ENCODE results near the gene SAPCD2.
"Not testable (repeated sequence)": the region's sequence is repeated elsewhere in the genome, so short reads cannot be mapped to it uniquely, and the experiment has no call there.

The SAPCD2 gene

GRCh38 chr9:137034039-137034708 is 36.2 kb downstream of the SAPCD2 start:
- in situ Hi-C loops (cut with MboI; ENCODE audit: low sequenced_read_pairs): no loop called here

GRCh38 chr9:137033481-137033880 is 36.9 kb downstream of the SAPCD2 start:
- in situ Hi-C loops (cut with MboI; ENCODE audit: low sequenced_read_pairs): not testable (repeated sequence)

- in situ Hi-C loops (cut with MboI; ENCODE audit: low sequenced_read_pairs): no loop called here
Measured at GRCh38 chr9:137032858-137033257, 37.5 kb downstream of the SAPCD2 start.

DNA sequence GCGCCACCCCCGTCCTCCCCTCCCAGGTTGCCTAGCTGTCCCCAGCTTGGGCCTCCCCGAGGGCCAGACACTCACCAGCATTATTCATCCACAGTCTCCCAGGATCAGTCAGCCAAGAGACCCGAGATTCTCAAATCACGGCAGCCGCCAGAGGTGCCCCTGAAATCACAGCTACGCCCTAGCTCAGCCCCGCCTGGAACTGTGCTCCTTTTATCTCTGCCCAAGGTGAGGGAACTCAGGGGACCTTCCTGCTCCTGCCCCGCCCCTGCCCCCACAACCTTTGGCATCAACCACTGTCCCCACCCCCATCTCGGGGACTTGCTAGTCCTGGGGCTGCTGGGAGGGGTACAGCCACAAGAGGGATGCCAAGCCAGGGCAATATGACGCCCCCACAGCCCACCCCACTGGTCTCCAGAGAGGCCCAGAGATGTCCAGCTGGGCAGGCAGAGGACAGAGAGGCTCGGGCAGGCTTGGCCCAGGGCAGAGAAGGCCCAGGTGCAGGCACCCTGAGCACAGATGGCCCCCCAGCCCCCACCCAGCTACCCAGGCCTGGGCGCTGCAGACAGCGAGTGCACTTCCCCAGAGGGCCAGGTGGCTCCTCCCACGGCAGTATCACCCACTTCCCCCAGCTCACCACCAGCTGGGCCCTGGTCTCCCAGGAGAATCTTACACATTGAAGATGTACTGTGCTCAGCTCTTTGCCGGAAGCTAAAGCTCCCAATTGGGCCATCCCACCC is 38.3 kb downstream of the SAPCD2 start, which contains the start of gene FUT7:
Gene FUT7, minus strand, starts transcription at position 185 of the 737 bp plus-strand sequence. Its CDS starts 97 bp downstream, at position 88.
- in situ Hi-C loops (cut with MboI; ENCODE audit: low sequenced_read_pairs): no loop called here

DNA sequence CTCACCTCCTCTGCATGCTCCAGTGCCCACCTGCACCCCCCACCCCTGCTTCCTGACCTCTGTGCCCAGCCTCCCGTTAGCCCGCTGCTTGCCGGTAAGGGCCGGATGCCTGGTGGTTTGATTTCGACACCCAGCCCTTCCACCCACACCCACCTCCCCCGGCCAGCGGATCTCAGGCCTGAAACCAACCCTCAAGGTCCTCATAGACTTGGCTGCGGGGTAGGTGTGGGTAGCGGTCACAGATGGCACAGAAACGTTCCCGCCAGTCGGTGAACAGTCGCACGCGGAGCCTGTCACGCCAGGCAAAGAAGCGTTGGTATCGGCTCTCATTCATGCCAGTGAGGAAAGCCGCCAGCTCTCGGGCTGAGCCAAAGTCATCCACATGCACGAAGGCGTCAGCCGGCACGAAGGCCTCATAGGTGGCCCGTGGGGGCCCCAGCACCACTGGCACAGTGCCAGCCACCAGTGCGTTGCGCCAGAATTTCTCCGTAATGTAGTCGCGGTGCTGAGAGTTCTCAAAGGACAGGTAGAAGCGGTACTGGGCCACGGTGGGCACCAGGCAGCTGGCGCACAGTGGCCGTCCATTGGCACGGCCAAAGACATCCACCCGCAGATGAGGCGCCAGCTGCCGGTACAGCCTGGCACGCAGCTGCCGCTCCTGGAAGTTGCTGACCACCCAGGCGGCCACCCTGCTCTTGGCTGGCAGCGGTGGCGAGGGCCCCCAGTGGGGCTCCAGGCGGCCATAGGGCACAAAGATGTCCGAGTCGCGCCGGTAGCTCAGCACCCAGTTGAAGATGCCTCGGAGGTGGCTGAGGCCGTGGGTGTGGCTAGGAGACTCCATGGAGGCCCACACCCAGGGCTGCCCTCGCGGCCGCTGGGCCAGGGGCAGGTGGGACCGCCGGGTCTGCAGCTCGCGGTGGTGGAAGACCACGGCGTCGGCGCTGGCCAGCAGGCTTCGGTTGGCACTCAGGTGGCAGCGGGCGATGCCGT is 39.5 kb downstream of the SAPCD2 start:
- in situ Hi-C loops (cut with MboI; ENCODE audit: low sequenced_read_pairs): no loop called here

DNA sequence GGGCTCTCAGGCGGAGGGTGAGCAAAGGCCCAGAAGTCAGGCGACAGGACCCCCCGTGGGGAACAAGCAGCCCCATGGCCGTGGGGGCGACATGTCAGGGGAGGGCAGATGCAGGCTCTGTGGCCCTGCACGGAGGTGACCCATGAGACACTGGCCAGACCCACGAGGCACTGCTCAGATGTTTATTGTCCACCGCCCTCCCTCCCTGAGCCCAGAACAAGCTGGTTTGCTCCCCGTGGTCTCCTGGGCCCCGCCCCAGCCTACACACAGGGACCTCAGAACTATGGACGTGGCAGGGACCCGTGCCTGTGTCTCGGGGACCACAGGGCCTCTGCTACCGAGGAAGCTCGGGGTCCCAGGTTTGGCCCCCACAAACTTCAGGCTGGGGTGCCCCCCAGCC is 40.4 kb downstream of the SAPCD2 start:
- in situ Hi-C loops (cut with MboI; ENCODE audit: low sequenced_read_pairs): no loop called here

GRCh38 chr9:137029058-137029936 is 41.1 kb downstream of the SAPCD2 start:
- in situ Hi-C loops (cut with MboI; ENCODE audit: low sequenced_read_pairs): no loop called here

- in situ Hi-C loops (cut with MboI; ENCODE audit: low sequenced_read_pairs): no loop called here
Measured at GRCh38 chr9:137028263-137029057, 41.9 kb downstream of the SAPCD2 start.

DNA sequence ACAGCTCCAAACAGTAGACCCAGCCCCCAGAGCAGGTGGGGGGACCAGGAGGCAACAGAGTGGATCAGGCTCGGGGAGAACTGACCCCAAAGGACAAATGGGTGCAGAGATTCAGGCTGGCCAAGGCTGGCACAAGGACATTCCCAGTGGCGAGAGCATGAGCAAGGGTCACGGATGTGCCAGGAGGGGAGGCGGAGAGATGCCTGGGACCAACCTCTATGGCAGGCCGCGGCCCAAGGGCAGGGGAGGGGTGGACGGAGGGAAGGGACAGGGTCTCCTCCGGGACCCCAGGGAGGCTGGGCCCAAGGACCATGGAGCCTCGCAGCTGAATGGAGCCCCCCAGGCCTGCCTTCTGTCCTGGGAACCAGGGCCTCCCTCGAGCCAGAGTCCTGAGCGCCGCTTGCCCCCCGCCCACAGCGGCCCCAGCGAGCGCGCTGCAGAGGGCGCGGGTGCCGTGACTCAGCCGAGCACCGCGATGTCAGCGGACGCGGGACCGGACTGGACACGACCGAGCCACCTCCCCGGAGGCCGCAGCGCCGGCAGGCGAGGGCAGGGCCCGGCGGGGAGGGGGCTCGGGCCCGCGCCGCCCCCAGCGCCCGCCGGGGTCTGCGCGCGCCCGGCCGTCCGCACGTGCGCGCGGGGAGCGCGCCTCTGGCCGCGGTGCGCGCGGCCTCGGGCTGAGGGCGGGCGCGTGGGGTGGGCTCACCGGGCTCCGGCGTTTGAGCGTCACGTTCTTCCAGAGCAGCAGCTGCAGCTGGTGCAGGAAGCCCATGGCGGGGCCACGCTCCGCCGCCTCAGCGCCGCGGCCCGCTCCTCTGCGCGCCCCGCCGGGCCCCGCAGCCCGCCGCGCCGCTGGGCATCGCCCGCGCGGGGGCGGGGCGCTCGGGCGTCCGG is 42.7 kb downstream of the SAPCD2 start, which contains the start of gene ABCA2:
Gene ABCA2, minus strand, starts transcription at position 869 of the 894 bp plus-strand sequence. Its CDS starts 97 bp downstream, at position 772.
- in situ Hi-C loops (cut with MboI; ENCODE audit: low sequenced_read_pairs): no loop called here

GRCh38 chr9:137026828-137027227 is 43.5 kb downstream of the SAPCD2 start:
- in situ Hi-C loops (cut with MboI; ENCODE audit: low sequenced_read_pairs): no loop called here

DNA sequence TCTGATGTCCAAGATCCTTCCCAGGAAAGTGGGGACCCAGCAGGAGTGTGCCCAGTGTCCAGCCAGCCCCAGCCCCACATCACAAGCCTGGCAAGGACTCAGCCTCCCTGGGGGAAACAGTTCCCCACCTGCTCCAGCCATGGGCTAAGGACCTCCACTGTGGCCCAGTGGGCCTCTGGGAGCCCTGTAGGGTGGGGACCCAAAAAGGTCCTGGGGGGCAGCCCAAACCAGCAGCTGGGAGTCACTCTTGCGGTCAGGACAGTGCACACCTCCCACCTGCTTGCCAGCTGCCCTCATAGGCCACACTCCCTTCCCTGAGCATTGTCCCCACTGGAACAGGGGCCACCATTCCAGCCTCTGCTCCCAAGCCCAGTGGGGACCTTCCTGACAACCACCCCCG is 44.0 kb downstream of the SAPCD2 start:
- in situ Hi-C loops (cut with MboI; ENCODE audit: low sequenced_read_pairs): no loop called here

DNA sequence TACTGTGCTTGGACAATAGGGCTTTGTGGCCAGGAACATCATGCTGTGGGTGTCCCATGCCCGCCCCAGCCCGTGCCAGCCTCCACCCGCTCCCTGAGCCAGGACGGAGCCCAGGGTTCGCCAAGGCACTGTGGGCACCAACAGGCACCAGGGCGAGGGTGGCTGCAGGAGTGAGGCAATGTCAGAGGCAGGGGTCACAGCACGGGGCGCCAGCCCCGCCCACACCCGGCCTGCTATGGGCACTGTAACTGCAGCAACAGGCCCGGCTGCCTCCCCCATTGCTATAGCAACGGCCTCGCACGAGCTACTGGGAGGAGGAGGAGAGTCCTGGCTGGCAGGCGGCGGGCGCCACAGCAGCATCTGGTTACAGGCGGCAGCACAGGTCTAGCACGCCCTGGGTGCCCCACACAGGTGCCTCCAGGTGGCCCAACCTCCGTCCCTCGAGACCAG is 44.8 kb downstream of the SAPCD2 start:
- in situ Hi-C loops (cut with MboI; ENCODE audit: low sequenced_read_pairs): no loop called here

- in situ Hi-C loops (cut with MboI; ENCODE audit: low sequenced_read_pairs): no loop called here
Measured at GRCh38 chr9:137023583-137023991, 46.8 kb downstream of the SAPCD2 start.

DNA sequence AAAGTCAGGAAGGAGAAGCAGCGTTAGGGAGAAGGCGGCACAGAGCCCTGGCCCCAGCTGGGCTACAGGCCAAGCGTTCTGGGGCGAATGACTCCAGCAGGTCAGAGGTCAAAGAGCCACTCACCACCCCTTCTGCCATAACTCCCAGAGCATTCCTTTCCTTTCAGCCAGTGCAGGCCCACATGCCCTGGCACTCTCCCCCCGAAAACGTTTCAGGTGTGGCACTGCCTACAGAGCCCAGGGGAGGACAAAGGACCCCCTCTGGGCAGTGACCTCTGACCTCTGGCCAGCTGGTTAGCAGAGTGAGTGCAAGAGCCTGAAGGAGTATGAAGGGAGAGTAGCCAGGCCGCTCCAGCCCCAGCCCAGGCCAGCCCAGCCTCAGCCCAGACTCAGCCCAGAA is 47.2 kb downstream of the SAPCD2 start:
- in situ Hi-C loops (cut with MboI; ENCODE audit: low sequenced_read_pairs): no loop called here

- in situ Hi-C loops (cut with MboI; ENCODE audit: low sequenced_read_pairs): no loop called here
Measured at GRCh38 chr9:137022662-137023008, 47.7 kb downstream of the SAPCD2 start.

DNA sequence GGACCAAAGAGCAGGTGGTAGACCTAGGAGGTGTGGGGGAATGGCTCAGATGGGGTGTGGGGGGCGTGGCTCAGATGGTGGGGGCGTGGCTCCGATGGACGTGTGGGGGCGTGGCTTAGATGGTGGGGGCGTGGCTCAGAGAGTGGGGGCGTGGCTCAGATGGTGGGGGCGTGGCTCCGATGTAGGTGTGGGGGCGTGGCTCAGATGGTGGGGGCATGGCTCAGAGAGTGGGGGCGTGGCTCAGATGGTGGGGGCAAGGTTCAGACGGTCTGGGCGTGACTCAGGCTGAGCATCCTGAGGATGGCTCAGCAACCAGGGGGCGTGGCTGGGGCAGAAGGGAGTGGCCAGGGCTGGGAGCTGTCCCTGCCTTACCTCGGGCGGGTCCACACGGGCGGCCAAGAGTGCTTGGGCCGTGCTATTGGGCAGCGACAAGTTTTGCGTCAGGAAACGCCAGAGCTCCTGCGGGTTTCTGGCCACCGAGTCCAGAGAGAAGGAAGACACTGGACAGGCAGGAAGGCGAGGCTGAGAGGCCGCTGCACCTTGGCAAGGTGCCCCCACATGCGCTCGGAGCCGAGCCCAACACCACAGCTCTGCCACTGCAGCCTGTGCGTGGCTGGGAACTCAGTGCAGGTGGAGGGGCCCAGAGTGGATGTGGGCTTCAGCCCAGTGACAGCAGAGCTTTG is 48.2 kb downstream of the SAPCD2 start:
- in situ Hi-C loops (cut with MboI; ENCODE audit: low sequenced_read_pairs): no loop called here

DNA sequence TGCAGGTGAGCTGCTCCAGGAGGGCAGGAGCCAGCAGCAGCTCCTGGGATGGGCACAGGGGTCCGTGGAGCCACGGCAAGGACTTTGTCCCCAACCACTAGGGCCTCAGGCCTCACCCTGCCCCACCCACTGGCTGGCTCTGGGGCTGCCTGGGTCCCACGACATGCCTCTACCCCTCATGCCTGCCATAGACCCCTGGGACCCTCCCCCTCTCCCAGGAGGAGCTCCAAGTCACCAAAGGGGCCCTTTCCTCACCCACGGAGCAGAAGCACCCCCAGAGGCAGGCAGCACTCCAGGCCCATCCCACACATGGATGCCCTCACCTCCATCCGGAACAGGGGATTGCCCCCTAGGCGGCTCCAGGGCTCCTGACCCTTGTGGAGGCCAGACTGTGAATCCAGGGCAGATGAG is 48.8 kb downstream of the SAPCD2 start:
- in situ Hi-C loops (cut with MboI; ENCODE audit: low sequenced_read_pairs): no loop called here
